SK-N-DZ (cell line): ENCODE results near the gene ZFPM1.

Experiments
- small RNA-seq, 2 experiments: library from RNA; depleted of rRNA; stranded (forward); fragments of <200 nt; gene quantifications; one replicate each; pipeline ENCODE3, GENCODE V24; 2014

Gene ZFPM1

Small RNA genes within 50 kb of the gene (small RNA-seq; reads per million reads assigned to genes)
- 0 reads per million in 2 experiments for gene MIR5189
